AG10803 (cell line): ENCODE measurements around the gene ASIC3.

ENCODE experiments used
- DNase-seq: peaks from one replicate; pipeline ENCODE4 v3.0.0; 2010; ENCODE audit warnings: low read depth
- H3K4me3 ChIP-seq: 2 replicates; pipeline ENCODE4 v1.5.1; 2011; ENCODE audit warnings: mild to moderate bottlenecking, low read length, control low read depth
- TF ChIP-seq, protein P1 (sequence below): conservative IDR thresholded peaks from 2 replicates; pipeline ENCODE4 v1.5.1; 2011; ENCODE audit warnings: mild to moderate bottlenecking, low read length, control low read depth, inconsistent platforms

The ASIC3 gene

DNA sequence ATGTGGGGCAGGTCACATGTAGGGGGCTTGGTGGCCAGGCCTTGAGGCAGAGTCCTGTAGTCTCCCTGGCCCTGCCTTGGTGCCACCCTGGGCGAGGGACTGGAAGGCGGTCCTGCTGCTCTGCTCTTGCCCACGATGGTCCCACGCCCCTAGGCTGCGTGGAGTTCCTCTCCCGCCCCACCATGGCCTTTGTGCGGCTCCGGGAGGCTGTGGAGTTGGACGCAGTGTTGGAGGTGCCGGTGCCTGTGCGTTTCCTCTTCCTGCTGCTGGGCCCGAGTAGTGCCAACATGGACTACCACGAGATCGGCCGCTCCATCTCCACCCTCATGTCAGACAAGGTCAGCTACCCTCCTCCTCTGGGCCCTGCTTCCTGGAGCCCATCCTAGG is 22.2 kb downstream of the ASIC3 start:
- DNase-seq, result no peak
- H3K4me3 ChIP-seq, result no peak overlapping the region
- TF ChIP-seq, protein P1, sequence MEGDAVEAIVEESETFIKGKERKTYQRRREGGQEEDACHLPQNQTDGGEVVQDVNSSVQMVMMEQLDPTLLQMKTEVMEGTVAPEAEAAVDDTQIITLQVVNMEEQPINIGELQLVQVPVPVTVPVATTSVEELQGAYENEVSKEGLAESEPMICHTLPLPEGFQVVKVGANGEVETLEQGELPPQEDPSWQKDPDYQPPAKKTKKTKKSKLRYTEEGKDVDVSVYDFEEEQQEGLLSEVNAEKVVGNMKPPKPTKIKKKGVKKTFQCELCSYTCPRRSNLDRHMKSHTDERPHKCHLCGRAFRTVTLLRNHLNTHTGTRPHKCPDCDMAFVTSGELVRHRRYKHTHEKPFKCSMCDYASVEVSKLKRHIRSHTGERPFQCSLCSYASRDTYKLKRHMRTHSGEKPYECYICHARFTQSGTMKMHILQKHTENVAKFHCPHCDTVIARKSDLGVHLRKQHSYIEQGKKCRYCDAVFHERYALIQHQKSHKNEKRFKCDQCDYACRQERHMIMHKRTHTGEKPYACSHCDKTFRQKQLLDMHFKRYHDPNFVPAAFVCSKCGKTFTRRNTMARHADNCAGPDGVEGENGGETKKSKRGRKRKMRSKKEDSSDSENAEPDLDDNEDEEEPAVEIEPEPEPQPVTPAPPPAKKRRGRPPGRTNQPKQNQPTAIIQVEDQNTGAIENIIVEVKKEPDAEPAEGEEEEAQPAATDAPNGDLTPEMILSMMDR, result no peak

DNA sequence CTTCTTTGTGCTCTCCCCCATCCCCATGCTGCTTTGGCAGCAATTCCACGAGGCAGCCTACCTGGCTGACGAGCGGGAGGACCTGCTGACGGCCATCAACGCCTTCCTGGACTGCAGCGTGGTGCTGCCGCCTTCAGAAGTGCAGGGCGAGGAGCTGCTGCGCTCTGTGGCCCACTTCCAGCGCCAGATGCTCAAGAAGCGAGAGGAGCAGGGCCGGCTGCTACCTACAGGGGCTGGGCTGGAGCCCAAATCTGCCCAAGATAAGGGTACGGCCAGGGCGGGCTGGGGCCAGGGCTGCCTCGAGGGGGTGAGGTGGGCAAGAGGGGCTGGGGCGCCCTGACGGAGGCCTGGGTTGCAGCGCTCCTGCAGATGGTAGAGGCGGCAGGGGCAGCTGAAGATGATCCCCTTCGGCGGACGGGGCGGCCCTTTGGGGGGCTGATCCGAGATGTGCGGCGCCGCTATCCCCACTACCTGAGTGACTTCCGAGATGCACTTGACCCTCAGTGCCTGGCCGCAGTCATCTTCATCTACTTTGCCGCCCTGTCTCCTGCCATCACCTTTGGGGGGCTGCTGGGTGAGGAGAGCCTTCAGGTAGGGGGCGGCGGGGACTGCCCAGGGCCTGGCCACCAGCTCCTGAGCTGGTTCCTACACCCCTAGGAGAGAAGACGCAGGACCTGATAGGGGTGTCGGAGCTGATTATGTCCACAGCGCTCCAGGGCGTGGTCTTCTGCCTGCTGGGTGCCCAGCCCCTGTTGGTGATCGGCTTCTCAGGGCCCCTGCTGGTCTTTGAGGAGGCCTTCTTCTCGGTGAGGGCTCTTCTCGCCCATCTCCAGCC is 22.9 kb downstream of the ASIC3 start:
- TF ChIP-seq, protein P1, result no peak
- no peak overlapping the region for H3K4me3 ChIP-seq

DNA sequence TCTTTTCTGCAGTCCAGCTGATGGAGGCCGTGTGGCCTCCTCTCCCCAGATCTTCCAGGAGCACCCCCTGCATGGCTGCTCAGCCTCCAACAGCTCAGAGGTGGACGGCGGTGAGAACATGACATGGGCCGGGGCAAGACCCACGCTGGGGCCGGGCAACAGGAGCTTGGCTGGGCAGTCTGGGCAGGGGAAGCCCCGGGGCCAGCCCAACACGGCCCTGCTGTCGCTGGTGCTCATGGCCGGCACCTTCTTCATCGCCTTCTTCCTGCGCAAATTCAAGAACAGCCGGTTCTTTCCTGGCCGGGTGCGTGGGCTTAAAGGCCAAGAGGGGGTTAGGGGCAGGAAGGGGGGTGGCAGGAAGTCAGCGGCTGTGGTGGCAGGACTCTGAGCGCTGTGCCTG is 25.7 kb downstream of the ASIC3 start:
- no peak overlapping the region for H3K4me3 ChIP-seq
- TF ChIP-seq, protein P1, result no peak
- no peak for DNase-seq

More for the DNA sequence above, 22.9 kb downstream of the ASIC3 start:
- DNase-seq, result no peak

DNA sequence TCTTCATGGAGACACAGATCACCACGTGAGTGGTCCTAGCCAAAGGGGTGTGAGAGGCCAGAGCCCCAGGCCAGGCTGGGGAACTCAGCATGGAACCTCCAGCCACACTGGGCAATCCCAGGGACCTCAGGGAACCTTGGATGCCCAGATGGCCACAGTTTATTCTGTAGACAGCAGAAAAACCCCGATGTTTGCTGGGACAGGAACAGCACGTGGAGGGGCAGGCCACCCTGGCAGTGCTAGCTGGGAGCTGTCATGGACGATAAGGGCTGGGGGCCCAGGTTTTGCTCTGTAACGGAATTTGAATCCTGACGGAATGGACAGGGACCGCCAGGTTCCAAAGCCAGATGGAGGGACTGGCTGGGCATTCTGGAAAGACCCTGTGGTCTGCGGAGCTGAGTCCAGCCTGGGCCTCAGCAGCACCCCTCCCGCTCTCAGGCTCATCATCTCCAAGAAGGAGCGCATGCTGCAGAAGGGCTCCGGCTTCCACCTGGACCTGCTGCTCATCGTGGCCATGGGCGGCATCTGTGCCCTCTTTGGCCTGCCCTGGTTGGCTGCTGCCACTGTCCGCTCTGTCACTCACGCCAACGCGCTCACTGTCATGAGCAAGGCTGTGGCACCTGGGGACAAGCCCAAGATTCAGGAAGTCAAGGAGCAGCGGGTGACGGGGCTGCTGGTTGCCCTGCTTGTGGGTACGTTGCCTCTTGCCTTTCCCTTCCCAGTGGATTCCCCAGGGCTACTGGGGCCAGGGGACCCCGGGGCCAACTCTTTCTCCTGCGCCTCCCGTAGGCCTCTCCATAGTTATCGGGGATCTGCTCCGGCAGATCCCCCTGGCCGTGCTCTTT is 26.7 kb downstream of the ASIC3 start:
- TF ChIP-seq, protein P1, result no peak
- no peak for DNase-seq
- H3K4me3 ChIP-seq, result no peak overlapping the region

DNA sequence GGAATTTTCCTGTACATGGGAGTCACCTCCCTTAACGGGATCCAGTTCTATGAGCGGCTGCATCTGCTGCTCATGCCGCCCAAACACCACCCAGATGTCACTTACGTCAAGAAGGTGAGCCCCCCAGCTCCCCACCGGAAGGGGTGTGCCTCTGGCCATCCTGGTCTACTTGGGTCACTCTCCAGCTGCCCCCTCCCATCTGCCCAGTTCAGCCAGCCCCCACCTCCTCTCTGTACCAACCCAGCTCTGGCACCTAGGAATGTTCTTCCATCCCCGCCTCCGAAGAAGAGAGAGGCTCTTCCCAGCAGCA is 27.3 kb downstream of the ASIC3 start:
- no peak for DNase-seq
- H3K4me3 ChIP-seq, result no peak overlapping the region
- TF ChIP-seq, protein P1, result no peak

DNA sequence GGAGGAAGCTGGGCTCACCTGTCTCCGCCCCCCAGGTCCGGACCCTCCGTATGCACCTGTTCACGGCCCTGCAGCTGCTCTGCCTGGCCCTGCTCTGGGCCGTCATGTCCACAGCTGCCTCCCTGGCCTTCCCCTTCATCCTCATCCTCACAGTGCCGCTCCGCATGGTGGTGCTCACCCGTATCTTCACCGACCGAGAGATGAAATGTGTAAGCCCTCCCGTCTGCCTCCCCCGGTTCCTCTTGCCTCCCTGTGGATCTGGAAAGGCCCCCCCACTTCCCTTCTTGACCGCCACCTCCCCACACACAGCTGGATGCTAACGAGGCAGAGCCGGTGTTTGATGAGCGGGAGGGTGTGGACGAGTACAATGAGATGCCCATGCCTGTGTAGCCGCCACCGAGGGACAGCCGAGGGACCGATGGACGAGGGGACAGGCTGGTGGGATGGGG is 27.7 kb downstream of the ASIC3 start:
- DNase-seq, result no peak
- TF ChIP-seq, protein P1, result no peak
- H3K4me3 ChIP-seq, result no peak overlapping the region
